Osteoblast (primary cell): Measurements from ENCODE around the gene GNAI1. TPM values are rescaled to one million over a fixed set of nuclear protein-coding genes. Genes with fewer than 3 reads are reported as not detected.

ENCODE experiments used
- DNase-seq: peaks from one replicate; pipeline ENCODE4 v3.0.0; 2011; ENCODE audit warnings: low spot score, mixed read lengths; ENCODE audit not compliant: insufficient read length; ENCODE audit errors: missing footprints
- H2AFZ ChIP-seq: 2 replicates; pipeline ENCODE4 v1.6.0; 2011; ENCODE audit warnings: mild to moderate bottlenecking, low read length
- H3K27ac ChIP-seq: 2 replicates; pipeline ENCODE4 v1.5.1; 2011; ENCODE audit warnings: mild to moderate bottlenecking, low read depth, low read length, moderate library complexity
- H3K27me3 ChIP-seq: 2 replicates; pipeline ENCODE4 v1.6.0; 2012; ENCODE audit warnings: mild to moderate bottlenecking, control low read depth, inconsistent platforms, low read length, moderate library complexity; ENCODE audit not compliant: insufficient read depth
- H3K36me3 ChIP-seq: 2 replicates; pipeline ENCODE4 v1.5.1; 2011; ENCODE audit warnings: mild to moderate bottlenecking, low read length, control low read depth, moderate library complexity; ENCODE audit not compliant: insufficient read depth
- H3K4me1 ChIP-seq: 2 replicates; pipeline ENCODE4 v1.5.1; 2011; ENCODE audit warnings: mild to moderate bottlenecking, low read length, control low read depth, moderate library complexity; ENCODE audit not compliant: insufficient read depth
- H3K4me2 ChIP-seq: 2 replicates; pipeline ENCODE4 v1.6.0; 2011; ENCODE audit warnings: mild to moderate bottlenecking, low read length; ENCODE audit not compliant: insufficient read depth
- H3K4me3 ChIP-seq: fragments of 200-600 bp; sonication (generic); 3 replicates; pipeline ENCODE4 v1.5.1; 2012; ENCODE audit warnings: mild to moderate bottlenecking, low read length, inconsistent platforms; ENCODE audit not compliant: insufficient read depth
- H3K79me2 ChIP-seq: 2 replicates; pipeline ENCODE4 v1.6.0; 2012; ENCODE audit warnings: mild to moderate bottlenecking, low read length, control low read depth, inconsistent platforms; ENCODE audit not compliant: insufficient read depth
- H3K9me3 ChIP-seq: 2 replicates; pipeline ENCODE4 v1.5.1; 2011; ENCODE audit warnings: low read depth, low read length, control low read depth
- H4K20me1 ChIP-seq: 2 replicates; pipeline ENCODE4 v1.6.0; 2012; ENCODE audit warnings: mild to moderate bottlenecking, low read length, control low read depth; ENCODE audit not compliant: insufficient read depth
- CTCF ChIP-seq: IDR thresholded peaks from 2 replicates; pipeline ENCODE4 v1.5.1; 2011; ENCODE audit warnings: mild to moderate bottlenecking, low read depth, low read length, moderate library complexity; ENCODE audit errors: extremely low read depth
- total RNA-seq: library from RNA; depleted of rRNA; stranded (reverse); fragments of >200 nt; gene quantifications from 2 replicates; pipeline ENCODE4 v1.2.3, GENCODE V29; 2012

Gene GNAI1
- total RNA-seq, 1 donor = 36.2 TPM

- TF ChIP-seq CTCF = no peak
- Histone ChIP-seq H3K79me2 (peaks cover 44% of the 10 kb centered on the region), H4K20me1 (no peaks in the 10 kb centered on the region), H3K4me1 (peaks cover 6% of the 10 kb centered on the region), H2AFZ (no peak overlapping the region), H3K4me3 (no peak overlapping the region), H3K27ac (no peak overlapping the region), H3K27me3 (no peaks in the 10 kb centered on the region), H3K9me3 (peaks cover 4% of the 10 kb centered on the region), H3K4me2 (no peak overlapping the region), H3K36me3 (no peaks in the 10 kb centered on the region)
- no peak for DNase-seq
These were observed 41.1 kb downstream of the GNAI1 start for GRCh38 chr7:80175744-80176143.

DNA sequence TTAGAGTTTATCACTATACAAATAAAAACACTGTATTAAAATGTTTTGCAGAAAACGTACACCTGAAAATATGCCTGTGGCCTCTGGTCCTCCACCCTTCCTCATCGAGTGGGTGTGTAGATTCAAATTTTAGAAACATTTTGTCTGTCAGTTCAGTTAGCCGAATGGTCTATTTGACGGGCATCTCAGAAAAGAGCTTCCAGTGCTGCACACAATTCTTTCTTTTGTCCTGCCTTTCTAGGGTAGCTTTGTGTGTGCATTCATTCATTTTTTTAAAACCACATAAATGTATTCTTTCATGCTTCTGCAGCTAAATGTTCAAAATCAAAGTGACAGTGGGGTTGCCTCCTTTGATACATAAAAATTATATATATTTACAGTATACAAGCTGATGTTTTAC is 46.8 kb downstream of the GNAI1 start:
- Histone ChIP-seq H3K4me1 (peaks cover 6% of the 10 kb centered on the region), H3K4me2 (no peak overlapping the region), H3K27me3 (no peaks in the 10 kb centered on the region), H3K9me3 (no peaks in the 10 kb centered on the region), H3K79me2 (peaks cover 60% of the 10 kb centered on the region), H4K20me1 (no peaks in the 10 kb centered on the region), H2AFZ (no peak overlapping the region), H3K4me3 (no peak overlapping the region), H3K27ac (no peak overlapping the region), H3K36me3 (no peaks in the 10 kb centered on the region)
- no peak for DNase-seq
- TF ChIP-seq CTCF = no peak

GRCh38 chr7:80182630-80183276 is 48.1 kb downstream of the GNAI1 start:
- H3K9me3 ChIP-seq = no peaks in the 10 kb centered on the region
- H3K4me1 ChIP-seq = peaks cover 12% of the 10 kb centered on the region
- no peak for TF ChIP-seq CTCF
- H3K4me3 ChIP-seq = no peak overlapping the region
- H3K27ac ChIP-seq = no peak overlapping the region
- no peak overlapping the region for H2AFZ ChIP-seq
- H4K20me1 ChIP-seq = no peaks in the 10 kb centered on the region
- DNase-seq = no peak
- no peak overlapping the region for H3K4me2 ChIP-seq
- H3K27me3 ChIP-seq = no peaks in the 10 kb centered on the region
- no peaks in the 10 kb centered on the region for H3K36me3 ChIP-seq
- peaks cover 68% of the 10 kb centered on the region for H3K79me2 ChIP-seq

DNA sequence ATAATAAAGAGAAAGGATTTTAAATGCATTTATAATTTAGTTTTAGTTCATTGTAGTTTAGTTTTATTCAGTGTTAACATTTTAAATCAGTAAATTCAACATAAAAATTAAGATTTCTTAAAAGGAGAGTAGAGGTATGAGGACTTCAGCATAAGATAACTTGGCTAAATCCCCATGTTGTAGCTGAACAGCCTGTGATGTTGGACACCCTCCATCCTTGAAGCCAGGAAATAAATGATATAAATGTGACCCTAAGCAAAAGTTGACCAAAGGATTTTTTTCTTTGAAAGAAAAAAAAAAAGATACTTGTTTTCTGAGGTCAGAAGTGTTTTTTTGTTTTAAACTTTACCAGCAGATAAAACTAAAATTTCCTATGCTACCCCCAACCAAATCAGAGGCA is 48.7 kb downstream of the GNAI1 start:
- no peak for TF ChIP-seq CTCF
- H3K27ac ChIP-seq = no peak overlapping the region
- peaks cover 9% of the 10 kb centered on the region for H3K4me1 ChIP-seq
- no peaks in the 10 kb centered on the region for H3K27me3 ChIP-seq
- H4K20me1 ChIP-seq = no peaks in the 10 kb centered on the region
- H3K4me3 ChIP-seq = no peak overlapping the region
- H3K9me3 ChIP-seq = no peaks in the 10 kb centered on the region
- no peak overlapping the region for H3K4me2 ChIP-seq
- H2AFZ ChIP-seq = no peak overlapping the region
- DNase-seq = no peak
- H3K79me2 ChIP-seq = peaks cover 69% of the 10 kb centered on the region
- no peaks in the 10 kb centered on the region for H3K36me3 ChIP-seq
